Thyroid gland (tissue), 4 donors: ENCODE data around the gene MALL.
"Not testable (repeated sequence)": the region's sequence is repeated elsewhere in the genome, so short reads cannot be mapped to it uniquely, and the experiment has no call there.

ENCODE experiments used
- POLR2A ChIP-seq, 2 donors: fragments of 450-650 bp; IDR thresholded peaks; one replicate each; pipeline ENCODE4 v1.6.1; 2017; ENCODE audit warnings: antibody characterized with exemption in 2 of 2, mild to moderate bottlenecking in 2 of 2, moderate library complexity in 1 of 2
- TF ChIP-seq, protein P1 (sequence below), 6 experiments: fragments of 200-600 bp in 3 of 6; fragments of 450-650 bp in 3 of 6; sonication (generic) in 3 of 6; IDR thresholded peaks; one replicate each; pipeline ENCODE4 v1.5.1; 2016 to 2019; ENCODE audit warnings: antibody characterized with exemption in 6 of 6, mild to moderate bottlenecking in 2 of 6, inconsistent platforms in 1 of 6, moderate library complexity in 1 of 6

DNA sequence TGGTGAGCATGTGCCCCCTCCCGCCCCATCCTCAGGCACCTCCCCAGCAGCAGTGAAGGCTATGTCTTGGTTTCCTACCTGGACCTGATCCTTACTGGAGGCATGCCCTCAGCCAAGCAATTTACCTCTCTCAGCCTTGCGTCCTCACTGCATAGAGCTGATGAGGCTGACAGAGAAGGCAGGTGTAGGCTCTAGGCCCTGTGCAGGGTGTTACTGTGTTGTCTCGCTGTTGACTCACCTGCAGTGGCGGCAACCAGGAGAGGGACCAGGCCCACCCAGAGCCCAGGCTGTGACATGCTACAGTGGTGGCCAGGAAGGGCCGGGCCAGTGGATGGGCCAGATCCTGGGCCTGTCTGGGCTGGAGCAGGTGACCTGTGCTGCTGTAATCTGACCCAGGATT is 65.9 kb downstream of the MALL start:
- TF ChIP-seq, protein P1, sequence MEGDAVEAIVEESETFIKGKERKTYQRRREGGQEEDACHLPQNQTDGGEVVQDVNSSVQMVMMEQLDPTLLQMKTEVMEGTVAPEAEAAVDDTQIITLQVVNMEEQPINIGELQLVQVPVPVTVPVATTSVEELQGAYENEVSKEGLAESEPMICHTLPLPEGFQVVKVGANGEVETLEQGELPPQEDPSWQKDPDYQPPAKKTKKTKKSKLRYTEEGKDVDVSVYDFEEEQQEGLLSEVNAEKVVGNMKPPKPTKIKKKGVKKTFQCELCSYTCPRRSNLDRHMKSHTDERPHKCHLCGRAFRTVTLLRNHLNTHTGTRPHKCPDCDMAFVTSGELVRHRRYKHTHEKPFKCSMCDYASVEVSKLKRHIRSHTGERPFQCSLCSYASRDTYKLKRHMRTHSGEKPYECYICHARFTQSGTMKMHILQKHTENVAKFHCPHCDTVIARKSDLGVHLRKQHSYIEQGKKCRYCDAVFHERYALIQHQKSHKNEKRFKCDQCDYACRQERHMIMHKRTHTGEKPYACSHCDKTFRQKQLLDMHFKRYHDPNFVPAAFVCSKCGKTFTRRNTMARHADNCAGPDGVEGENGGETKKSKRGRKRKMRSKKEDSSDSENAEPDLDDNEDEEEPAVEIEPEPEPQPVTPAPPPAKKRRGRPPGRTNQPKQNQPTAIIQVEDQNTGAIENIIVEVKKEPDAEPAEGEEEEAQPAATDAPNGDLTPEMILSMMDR (IDR thresholded peaks at IDR 0.05), result not testable (repeated sequence)
- TF ChIP-seq POLR2A (IDR thresholded peaks at IDR 0.05), result not testable (repeated sequence)
